Uterus (tissue), 4 donors: ENCODE results near the gene INTS13. TPM values are rescaled to one million over a fixed set of nuclear protein-coding genes. Genes with fewer than 3 reads are reported as not detected.
A peak's percentile ranks its signal among the peaks of the same experiment; 100 is the strongest.

Source experiments
- DNase-seq, 2 donors: peaks; one replicate each; pipeline ENCODE4 v3.0.0-alpha.2; 2019 to 2020
- H3K27ac ChIP-seq, 2 donors: fragments of 200-600 bp; sonication (generic); 1 replicate in 1 of 2; 2 replicates in 1 of 2; pipeline ENCODE4 v1.5.1; 2016 to 2018
- H3K27me3 ChIP-seq, 2 donors: fragments of 200-600 bp; sonication (generic); one replicate each; pipeline ENCODE4 v1.5.1; 2018 to 2019; ENCODE audit warnings: control low read depth in 1 of 2
- H3K36me3 ChIP-seq, 2 donors: fragments of 200-600 bp; sonication (generic); one replicate each; pipeline ENCODE4 v1.5.1; 2019; ENCODE audit warnings: control low read depth in 1 of 2
- H3K4me1 ChIP-seq, 2 donors: fragments of 200-600 bp; sonication (generic); one replicate each; pipeline ENCODE4 v1.5.1; 2018 to 2019; ENCODE audit warnings: control low read depth in 1 of 2
- H3K4me3 ChIP-seq, 2 donors: fragments of 200-600 bp; sonication (generic); 1 replicate in 1 of 2; 2 replicates in 1 of 2; pipeline ENCODE4 v1.5.1; 2018 to 2019; ENCODE audit warnings: mild to moderate bottlenecking in 1 of 2
- H3K9me3 ChIP-seq, 2 donors: fragments of 200-600 bp; sonication (generic); one replicate each; pipeline ENCODE4 v1.5.1; 2019; ENCODE audit warnings: control low read depth in 1 of 2
- CTCF ChIP-seq, 4 experiments: fragments of 200-600 bp in 2 of 4; fragments of 450-650 bp in 2 of 4; sonication (generic) in 2 of 4; IDR thresholded peaks; one replicate each; pipeline ENCODE4 v1.5.1; 2016 to 2019; ENCODE audit warnings: antibody characterized with exemption in 4 of 4, mild to moderate bottlenecking in 2 of 4, moderate library complexity in 1 of 4
- POLR2A ChIP-seq, 2 donors: fragments of 450-650 bp; IDR thresholded peaks; one replicate each; pipeline ENCODE4 v1.6.1; 2016; ENCODE audit warnings: antibody characterized with exemption in 2 of 2, mild to moderate bottlenecking in 1 of 2, moderate library complexity in 1 of 2
- intact Hi-C: fragments of 100-400 bp; cut with DNase I; formaldehyde crosslinking; loops from one replicate; pipeline ENCODE4 v1.15.1; 2023; ENCODE audit warnings: low total_unique reads
- total RNA-seq, 4 donors: library from RNA; depleted of rRNA in 3 of 4; stranded (reverse); fragments of >200 nt in 3 of 4; gene quantifications; one replicate each; pipeline versions ENCODE4 v1.1.0 to v1.2.4, GENCODE V29; 2014 to 2023
- donor health status: DM: yes; HTN: yes; CAD: no.

Gene INTS13
- total RNA-seq, 4 donors from 2014 or later: 13.8 to 37.9 (median 26.8) TPM

GRCh38 chr12:26896913-26897312 lies 40.9 kb downstream of the INTS13 start:
- Histone ChIP-seq H3K27me3 (no peaks in the 10 kb centered on the region), H3K4me1 (no peaks in the 10 kb centered on the region), H3K27ac (no peak overlapping the region), H3K36me3 (no peaks in the 10 kb centered on the region), H3K9me3 (no peaks in the 10 kb centered on the region), H3K4me3 (no peak overlapping the region)
- DNase-seq: no peak
- intact Hi-C loops: no loop called here
- no peak for TF ChIP-seq CTCF (IDR thresholded peaks at IDR 0.05)
- TF ChIP-seq POLR2A (IDR thresholded peaks at IDR 0.05): no peak

- intact Hi-C loops: no loop called here
These were observed 42.1 kb downstream of the INTS13 start for GRCh38 chr12:26895672-26896071.

GRCh38 chr12:26891704-26892103 lies 46.1 kb downstream of the INTS13 start:
- TF ChIP-seq CTCF (IDR thresholded peaks at IDR 0.05) (no peak), POLR2A (IDR thresholded peaks at IDR 0.05) (no peak)
- H3K27me3 ChIP-seq: no peaks in the 10 kb centered on the region
- no peak overlapping the region for H3K27ac ChIP-seq
- H3K36me3 ChIP-seq: no peaks in the 10 kb centered on the region
- H3K4me3 ChIP-seq: no peak overlapping the region
- no peaks in the 10 kb centered on the region for H3K9me3 ChIP-seq
- no peaks in the 10 kb centered on the region for H3K4me1 ChIP-seq
- intact Hi-C loops: no loop called here
- DNase-seq: no peak

More at GRCh38 chr12:26895672-26896071, 42.1 kb downstream of the INTS13 start:
- Histone ChIP-seq H3K36me3 (no peaks in the 10 kb centered on the region), H3K27me3 (no peaks in the 10 kb centered on the region), H3K4me3 (no peak overlapping the region), H3K4me1 (no peaks in the 10 kb centered on the region), H3K9me3 (no peaks in the 10 kb centered on the region), H3K27ac (no peak overlapping the region)
- no peak for TF ChIP-seq POLR2A (IDR thresholded peaks at IDR 0.05)
- TF ChIP-seq CTCF (IDR thresholded peaks at IDR 0.05): no peak
- no peak for DNase-seq

- Histone ChIP-seq H3K27ac (no peak overlapping the region), H3K4me3 (no peak overlapping the region), H3K27me3 (no peaks in the 10 kb centered on the region), H3K9me3 (no peaks in the 10 kb centered on the region), H3K36me3 (no peaks in the 10 kb centered on the region), H3K4me1 (no peaks in the 10 kb centered on the region)
- TF ChIP-seq POLR2A (IDR thresholded peaks at IDR 0.05): no peak
- TF ChIP-seq CTCF (IDR thresholded peaks at IDR 0.05): no peak
- no peak for DNase-seq
- intact Hi-C loops: no loop called here
These were observed 47.0 kb downstream of the INTS13 start for GRCh38 chr12:26890784-26891183.

- Histone ChIP-seq H3K4me1 (no peaks in the 10 kb centered on the region), H3K4me3 (no peak overlapping the region), H3K9me3 (no peaks in the 10 kb centered on the region), H3K27ac (no peak overlapping the region), H3K27me3 (no peaks in the 10 kb centered on the region), H3K36me3 (no peaks in the 10 kb centered on the region)
- intact Hi-C loops: no loop called here
- no peak for TF ChIP-seq POLR2A (IDR thresholded peaks at IDR 0.05)
- TF ChIP-seq CTCF (IDR thresholded peaks at IDR 0.05): peak; percentile 89 to 97 (median 95)
- peak; percentile 77 to 84 for DNase-seq
These were observed 52.8 kb downstream of the INTS13 start for GRCh38 chr12:26884765-26885576.
